Activated CD4-positive, alpha-beta T cell treated with anti-CD3 and anti-CD28 coated beads for 24 hours (primary cell): ENCODE measurements around the gene STAC2.
A peak's percentile ranks its signal among the peaks of the same experiment; 100 is the strongest.

Source experiments
- DNase-seq, 2 donors: peaks; one replicate each; pipeline ENCODE4 v3.0.0-alpha.2; 2020; ENCODE audit warnings: low read depth in 2 of 2

STAC2 gene

GRCh38 chr17:39231591-39232551 is 6.1 kb upstream of the STAC2 start:
- peak in 1 of 2 donors; percentile 40 for DNase-seq

DNA sequence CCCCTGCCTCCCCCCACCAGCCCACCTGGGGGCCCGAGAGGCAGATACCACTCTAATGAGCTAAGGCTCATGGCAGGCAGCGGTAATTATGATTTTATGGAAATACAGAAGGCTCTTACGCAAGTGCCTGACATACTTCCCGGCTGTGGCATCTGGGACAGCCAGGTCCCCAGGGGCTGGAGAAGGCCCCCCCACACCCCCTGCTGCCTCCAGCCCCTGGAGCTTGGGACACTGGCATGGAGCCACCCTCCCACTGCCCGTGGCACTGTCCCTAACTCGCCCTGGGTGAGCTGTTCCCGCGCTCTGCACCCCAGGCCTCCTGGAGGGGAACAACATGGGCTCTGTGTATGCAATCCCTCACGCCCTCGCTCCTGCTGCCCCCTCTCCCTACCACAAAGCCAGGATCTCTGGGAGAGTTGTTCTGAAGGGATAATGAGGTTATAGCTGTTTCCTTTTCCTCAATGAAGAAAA is 5.4 kb upstream of the STAC2 start:
- DNase-seq: no peak

- no peak for DNase-seq
Measured at GRCh38 chr17:39230361-39230760, 4.6 kb upstream of the STAC2 start.

GRCh38 chr17:39229274-39229913 is 3.6 kb upstream of the STAC2 start:
- DNase-seq: no peak

- DNase-seq: no peak
Measured at GRCh38 chr17:39227364-39227919, 1.7 kb upstream of the STAC2 start.

GRCh38 chr17:39225959-39226683 is 376 bp upstream of the STAC2 start:
- peak; percentile 31 to 39 for DNase-seq

GRCh38 chr17:39224778-39225307 is 902 bp downstream of the STAC2 start:
- no peak for DNase-seq

DNA sequence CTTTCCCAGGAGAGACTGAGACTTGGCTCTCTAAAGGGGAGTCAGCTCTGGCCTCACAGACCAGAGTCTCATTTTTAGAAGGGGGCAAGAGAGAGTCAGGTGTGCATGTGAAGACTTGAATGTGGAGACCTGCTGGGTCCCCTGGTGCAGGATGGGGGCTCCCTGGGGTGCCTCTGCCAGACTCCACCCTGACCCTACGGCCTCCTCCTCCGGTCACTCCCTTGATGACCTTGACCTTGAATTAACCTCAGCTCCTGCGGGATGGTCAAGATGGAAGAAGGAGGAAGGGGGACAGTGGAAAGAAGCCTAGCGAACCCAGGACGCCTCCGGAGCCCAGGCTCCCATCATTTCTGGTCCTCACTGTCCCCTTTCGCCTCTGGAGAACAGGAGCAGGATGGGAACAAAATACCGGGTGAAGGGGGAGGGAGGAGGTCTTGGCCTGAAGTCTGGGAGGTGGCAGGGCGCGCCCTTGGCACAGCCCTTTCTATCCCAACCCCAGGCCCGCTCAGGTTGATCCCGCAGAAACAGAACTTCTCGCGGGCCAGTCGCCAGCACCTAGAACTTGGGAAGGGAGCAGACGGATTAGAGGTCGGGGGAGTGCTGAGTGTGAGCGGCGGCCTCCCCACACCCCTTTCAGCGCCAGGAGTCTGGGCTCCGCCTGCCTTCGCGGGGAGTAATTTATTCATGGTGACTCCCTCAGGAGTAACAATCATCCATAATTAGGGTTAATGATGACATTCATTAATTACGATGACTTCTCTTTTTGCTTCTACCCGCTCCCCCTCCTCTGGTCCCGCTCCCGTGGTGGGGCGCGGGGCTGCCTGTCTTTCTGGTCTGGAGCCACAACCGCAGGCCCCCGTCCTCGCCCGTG is 1.6 kb downstream of the STAC2 start:
- DNase-seq: no peak

DNA sequence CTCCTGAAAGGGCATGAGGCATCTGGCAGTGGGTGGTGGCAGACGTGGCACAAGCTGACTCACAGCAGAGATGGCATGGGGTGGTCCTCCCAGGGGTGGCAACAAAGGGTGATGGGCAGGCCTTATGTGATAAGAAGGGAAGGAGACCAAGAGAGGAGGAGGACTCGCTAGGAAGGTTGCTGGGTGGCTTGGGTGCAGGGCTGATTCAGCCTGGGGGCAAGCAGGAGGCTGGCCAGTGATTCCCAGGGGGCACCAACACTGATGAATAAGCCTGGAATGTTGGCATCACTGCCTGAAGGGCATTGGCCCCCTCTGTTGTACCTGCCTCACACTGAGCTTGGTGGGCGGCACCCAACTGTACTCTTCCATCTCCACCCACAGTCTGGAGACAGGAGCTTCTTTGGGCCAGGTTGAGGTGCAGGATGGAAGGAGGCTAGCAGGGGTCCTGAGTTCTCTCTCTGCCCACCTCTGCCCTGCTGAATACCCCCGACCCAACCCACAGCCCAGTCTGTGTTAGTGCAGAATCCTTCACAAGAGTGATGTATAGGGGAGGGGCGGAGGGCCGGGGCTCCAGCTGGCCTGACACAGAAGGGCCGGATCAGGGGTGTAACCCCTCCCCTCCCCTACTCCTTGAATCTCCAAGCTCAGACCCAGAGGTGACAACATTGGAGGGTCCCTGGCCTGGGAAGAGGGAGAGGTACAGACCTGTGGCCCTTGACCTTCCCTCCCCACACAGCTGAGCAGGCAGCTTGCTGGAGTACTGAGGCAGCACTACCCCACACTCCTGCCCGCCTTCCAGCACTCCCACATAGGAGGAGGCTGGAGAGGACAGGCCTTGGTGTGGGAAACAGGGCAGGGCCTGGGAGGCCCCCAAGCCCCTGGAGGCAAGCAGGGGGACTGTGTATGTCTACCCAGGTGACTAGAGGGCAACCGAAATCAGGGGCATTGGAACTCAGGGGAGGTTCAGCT is 2.6 kb downstream of the STAC2 start:
- no peak for DNase-seq

DNA sequence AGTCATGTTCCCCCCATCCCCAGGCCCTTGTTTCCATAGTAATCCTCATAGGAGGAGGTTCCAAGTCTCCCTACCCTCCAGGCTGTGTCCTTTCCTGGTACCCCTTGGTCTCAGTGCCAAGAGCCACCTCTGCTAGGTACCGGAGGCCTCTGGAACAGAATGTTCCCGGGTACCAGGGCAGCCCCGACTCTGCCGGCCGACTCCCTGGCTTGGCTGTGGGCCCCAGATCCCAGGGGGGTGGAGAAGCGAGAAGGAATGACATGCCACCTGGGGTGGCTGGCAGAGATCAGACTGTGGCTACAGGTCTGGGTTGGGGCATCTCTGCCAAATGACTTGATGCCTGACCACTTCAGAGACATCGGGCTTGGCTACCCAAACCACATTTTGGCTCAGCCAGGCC is 3.6 kb downstream of the STAC2 start:
- no peak for DNase-seq

DNA sequence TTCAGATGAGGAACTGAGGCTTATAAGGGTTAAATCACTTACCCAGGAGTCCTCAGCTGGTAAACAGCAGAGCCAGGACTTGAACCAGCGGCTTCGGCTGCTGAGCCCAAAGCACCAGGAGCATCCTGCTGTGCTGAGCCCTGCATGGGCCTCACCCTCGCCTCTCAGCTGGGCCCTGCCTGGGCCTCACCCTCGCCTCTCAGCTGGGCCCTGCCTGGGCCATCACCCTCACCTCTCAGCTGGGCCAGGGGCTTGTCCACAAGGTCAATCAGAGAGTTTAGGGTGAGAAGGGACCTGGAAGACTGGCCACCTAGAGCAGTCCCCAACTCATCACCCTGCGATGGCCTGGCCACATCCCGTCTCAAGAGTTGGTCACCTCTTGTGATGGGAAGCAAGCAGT is 4.2 kb downstream of the STAC2 start:
- DNase-seq: no peak

DNA sequence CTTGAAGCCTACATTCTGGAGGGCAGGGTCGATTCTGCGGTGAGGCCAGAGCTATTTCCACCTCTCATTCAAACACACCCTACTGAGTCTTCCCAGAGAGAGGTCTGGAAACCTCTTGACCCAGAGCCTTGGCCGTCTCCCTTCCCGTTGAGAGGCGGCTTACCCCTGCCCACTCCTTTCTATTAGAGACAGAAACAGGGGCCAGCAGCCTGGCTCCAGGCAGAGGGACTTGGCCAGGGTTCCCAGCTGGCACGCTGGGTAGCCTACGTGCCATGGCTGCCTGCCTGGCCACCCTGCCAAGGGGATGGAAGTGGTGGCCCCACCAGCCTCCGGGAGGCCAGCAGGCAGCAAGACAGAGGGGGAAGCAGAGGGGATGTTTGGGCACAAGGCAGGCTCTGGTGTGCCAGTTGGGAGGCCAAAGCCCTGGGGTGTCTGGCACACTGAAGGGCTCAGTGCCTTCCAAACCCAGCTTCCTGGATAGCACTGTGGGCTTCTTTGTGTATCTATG is 6.0 kb downstream of the STAC2 start:
- no peak for DNase-seq

DNA sequence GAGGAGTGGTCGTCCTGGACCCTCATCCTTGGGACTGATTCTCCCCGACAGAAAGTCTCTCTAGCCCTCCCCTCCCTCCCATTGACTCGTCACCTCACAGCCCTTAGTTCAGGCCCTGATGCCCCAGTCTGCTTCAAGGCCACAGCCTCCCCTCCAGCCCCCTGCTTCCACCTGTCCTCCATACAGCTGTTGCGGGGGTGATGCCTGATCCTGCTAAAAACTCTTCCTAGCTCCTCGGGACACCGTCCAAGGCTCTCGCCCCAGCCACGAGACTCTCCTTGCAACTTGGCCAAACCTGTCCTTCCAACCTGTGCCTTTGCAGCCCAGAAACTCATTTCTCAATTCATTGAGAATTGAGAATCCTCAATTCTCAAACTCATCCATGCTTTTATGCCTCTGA is 6.8 kb downstream of the STAC2 start:
- no peak for DNase-seq

DNA sequence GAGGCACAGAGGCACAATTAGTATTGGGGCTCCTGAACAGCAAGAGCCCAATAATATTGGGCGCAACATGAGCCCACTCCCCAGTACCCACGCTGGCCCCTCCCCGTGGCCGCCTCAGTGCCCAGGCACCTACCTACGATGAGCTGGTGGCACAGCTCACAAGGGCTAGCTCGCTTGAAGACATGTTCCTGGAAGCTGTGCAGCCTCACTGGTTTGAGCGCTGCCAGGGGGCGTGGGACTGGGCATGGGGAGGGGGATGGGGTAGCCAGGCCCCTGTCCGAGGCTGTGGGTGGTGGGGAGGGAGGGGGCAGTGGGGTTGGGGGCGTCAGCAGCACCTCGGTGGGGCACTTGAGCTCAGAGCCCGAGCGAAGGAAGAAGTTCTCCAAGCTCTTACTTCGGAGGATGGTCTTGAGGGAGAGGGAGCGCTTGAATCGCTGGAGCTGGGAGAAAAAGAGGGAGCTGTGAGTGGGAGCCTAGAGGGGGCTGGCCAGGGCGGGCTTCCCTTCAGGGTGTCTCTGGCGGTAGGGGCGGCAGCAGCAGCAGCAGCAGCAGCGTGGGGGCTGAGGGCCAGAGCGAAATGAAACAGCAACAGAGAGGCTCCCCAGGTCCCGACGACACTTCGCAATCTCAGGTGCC is 7.9 kb downstream of the STAC2 start:
- DNase-seq: no peak

DNA sequence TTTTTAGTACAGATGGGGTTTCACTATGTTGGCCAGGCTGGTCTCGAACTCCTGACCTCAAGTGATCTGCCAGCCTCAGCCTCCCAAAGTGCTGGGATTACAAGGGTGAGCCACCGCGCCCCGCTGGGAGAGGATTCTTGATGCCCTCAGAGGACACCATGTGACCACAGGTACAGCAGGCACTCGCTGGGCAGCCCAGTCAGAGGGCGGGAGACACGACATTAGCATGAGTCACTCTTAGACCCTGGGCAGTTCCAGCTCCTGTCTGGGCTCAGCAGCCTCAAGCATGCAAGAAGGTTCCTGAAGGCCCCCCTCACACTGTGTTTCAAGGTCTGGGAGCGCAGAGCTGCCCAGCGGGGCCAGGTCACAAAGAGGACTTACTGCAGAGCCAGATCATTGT is 11.9 kb downstream of the STAC2 start:
- no peak for DNase-seq

DNA sequence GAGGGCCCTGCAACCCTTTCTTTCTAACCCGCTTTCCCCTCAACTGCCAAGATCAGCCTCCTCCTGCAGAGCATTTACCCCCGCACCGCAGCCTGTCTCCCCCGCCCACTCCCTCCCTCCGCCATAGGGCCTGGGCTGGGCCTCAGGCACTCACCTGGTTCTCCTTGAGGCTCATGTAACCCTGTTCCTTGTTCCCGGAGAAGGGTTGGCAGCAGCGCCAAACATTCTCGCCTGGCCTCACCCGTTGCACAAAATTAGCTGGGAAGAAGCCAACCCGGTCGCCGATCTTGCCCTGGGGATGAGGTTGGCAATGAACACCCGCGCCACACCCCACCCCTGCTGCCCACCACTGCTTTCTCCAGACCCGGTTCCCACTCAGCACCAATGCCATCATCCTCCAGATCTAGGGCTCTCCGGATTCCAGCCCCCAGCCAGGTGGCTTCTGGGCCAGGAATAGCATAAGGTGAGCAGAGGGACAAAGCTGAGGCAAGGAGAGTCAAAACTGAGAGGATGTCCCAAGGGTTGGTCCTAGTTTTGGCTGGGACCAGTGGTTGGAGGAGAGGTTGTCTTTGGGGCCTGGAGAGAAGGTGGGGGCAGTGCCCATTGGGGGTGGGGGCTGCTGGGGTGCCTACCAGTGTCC is 12.8 kb downstream of the STAC2 start:
- no peak for DNase-seq

DNA sequence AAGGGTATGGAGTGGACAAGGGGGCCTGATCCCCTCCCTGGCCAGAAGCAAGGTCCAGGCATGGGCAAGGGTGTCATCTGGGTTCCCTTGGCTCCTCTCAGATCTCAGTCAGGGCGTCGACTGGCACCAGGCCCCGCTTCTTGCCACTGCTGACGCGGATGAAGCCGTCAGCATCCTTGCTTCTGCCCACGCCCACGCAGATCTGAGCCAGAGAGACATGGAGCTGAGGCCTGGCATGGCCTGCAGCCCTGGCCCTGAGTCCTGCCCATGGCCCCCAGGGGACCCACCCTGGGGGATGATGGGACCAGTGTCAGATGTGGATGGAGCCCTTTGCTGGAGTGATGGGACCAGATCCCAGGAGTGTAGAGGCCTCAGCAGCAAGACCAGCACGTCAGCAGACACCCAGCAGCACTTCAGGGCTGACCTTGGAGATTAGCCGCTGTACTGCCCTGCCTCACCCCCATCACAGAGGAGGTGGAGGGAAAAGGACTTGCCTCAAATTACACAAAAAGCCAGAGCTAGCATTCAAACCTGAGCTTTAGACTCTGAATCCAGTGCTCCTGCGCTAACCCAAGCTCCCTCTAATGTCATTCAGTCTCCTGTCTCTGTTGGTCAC is 13.4 kb downstream of the STAC2 start:
- no peak for DNase-seq

- DNase-seq: no peak
Measured at GRCh38 chr17:39210093-39210434, 15.7 kb downstream of the STAC2 start.
